BE2C (cell line): Measurements from ENCODE around the gene ZBTB40.

Source experiments
- DNase-seq: peaks from one replicate; pipeline ENCODE4 v3.0.0-alpha.2; 2020
- H3K27me3 ChIP-seq: fragments of 250-450 bp; sonication (Bioruptor Pico); 2 replicates; pipeline ENCODE4 v1.5.1; 2020; ENCODE audit warnings: mild to moderate bottlenecking
- H3K36me3 ChIP-seq: fragments of 250-450 bp; sonication (Bioruptor Pico); 2 replicates; pipeline ENCODE4 v1.5.1; 2020; ENCODE audit warnings: mild to moderate bottlenecking
- H3K4me1 ChIP-seq: fragments of 250-450 bp; sonication (Bioruptor Pico); 2 replicates; pipeline ENCODE4 v1.5.1; 2020
- H3K4me3 ChIP-seq: 2 replicates; pipeline ENCODE4 v1.5.1; 2011; ENCODE audit warnings: low read depth, low read length
- H3K9me3 ChIP-seq: fragments of 250-450 bp; sonication (Bioruptor Pico); 2 replicates; pipeline ENCODE4 v1.5.1; 2020
- TF ChIP-seq, protein P1 (sequence below): IDR thresholded peaks from 2 replicates; pipeline ENCODE4 v1.5.1; 2012; ENCODE audit warnings: mild to moderate bottlenecking, low read depth, low read length

The ZBTB40 gene

DNA sequence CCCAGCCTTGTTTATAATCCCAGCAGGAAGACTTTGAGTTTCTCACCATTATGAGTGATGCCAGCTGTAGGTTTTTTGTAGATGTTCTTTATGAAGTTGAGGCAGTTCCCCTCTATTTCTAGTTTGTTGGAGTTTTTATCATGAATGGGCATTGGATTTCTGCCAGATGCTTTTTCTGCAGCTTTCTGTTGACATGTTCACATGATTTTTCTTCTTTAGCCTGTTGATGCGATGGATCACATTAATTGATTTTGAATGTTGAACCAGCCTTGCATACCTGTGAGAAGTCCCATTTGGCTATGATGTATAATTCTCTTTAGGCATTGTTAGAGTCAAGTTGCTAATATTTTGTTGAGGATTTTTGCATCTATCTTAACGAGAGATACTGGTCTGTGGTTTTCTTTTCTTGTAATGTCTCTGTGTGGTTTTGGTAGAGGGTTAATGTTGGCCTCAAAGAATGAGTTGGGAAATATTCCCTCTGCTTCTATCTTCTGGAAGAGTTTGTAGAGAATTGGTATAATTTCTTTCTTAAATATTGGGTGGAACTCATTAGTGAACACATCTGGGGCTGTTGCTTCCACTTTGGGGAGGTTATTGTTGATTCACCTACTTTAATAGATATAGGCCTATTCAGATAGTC is 33.2 kb downstream of the ZBTB40 start:
- Histone ChIP-seq H3K36me3 (no peaks in the 10 kb centered on the region), H3K9me3 (no peaks in the 10 kb centered on the region), H3K4me1 (peaks cover 6% of the 10 kb centered on the region), H3K27me3 (no peaks in the 10 kb centered on the region), H3K4me3 (no peak overlapping the region)
- TF ChIP-seq, protein P1, sequence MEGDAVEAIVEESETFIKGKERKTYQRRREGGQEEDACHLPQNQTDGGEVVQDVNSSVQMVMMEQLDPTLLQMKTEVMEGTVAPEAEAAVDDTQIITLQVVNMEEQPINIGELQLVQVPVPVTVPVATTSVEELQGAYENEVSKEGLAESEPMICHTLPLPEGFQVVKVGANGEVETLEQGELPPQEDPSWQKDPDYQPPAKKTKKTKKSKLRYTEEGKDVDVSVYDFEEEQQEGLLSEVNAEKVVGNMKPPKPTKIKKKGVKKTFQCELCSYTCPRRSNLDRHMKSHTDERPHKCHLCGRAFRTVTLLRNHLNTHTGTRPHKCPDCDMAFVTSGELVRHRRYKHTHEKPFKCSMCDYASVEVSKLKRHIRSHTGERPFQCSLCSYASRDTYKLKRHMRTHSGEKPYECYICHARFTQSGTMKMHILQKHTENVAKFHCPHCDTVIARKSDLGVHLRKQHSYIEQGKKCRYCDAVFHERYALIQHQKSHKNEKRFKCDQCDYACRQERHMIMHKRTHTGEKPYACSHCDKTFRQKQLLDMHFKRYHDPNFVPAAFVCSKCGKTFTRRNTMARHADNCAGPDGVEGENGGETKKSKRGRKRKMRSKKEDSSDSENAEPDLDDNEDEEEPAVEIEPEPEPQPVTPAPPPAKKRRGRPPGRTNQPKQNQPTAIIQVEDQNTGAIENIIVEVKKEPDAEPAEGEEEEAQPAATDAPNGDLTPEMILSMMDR = no peak
- DNase-seq = no peak

DNA sequence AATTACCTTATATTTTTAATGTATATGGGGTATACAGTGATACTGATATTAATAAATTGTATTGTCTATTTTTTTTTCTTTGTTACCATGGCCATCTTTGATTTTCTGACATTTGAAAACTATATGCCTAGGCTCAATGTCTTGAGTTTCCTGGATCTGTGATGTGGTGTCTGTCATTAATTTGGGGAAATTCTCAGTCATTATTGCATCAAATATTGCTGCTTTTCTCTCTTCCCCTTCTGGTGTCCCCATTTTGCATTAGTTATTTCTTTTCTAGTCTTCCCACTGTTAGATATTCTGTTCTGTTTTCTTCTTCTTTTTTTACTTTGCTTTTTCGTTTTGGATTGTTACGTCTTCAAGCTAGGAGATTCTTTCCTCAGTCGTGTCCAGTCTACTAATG is 33.8 kb downstream of the ZBTB40 start:
- H3K4me3 ChIP-seq = no peak overlapping the region
- peaks cover 6% of the 10 kb centered on the region for H3K4me1 ChIP-seq
- H3K9me3 ChIP-seq = no peaks in the 10 kb centered on the region
- TF ChIP-seq, protein P1 = no peak
- H3K27me3 ChIP-seq = no peaks in the 10 kb centered on the region
- no peaks in the 10 kb centered on the region for H3K36me3 ChIP-seq
- DNase-seq = no peak

DNA sequence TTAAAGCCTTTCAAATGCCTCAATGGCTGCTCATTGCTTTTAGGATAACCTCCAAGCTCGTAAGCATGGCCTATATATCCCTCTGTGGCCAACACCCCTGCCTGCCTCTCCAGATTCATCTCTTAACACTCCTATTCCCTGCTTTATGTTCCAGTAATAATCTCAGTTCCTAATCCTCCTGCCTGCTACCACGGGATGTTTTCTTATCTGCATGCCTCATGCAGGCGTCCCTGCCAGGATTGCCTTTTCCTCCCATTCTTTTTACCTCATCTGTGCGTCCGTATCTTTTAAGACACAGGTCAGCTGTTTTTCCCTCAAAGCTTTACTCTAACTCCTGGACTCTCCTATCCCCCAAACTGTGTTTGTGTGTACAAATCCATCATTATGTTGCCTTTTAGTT is 36.1 kb downstream of the ZBTB40 start:
- TF ChIP-seq, protein P1 = no peak
- Histone ChIP-seq H3K9me3 (no peaks in the 10 kb centered on the region), H3K27me3 (no peaks in the 10 kb centered on the region), H3K4me3 (no peak overlapping the region; the same call in 1 of the 2 replicates), H3K4me1 (peaks cover 6% of the 10 kb centered on the region), H3K36me3 (peaks cover 3% of the 10 kb centered on the region; the same call in 1 of the 2 replicates)
- no peak for DNase-seq

DNA sequence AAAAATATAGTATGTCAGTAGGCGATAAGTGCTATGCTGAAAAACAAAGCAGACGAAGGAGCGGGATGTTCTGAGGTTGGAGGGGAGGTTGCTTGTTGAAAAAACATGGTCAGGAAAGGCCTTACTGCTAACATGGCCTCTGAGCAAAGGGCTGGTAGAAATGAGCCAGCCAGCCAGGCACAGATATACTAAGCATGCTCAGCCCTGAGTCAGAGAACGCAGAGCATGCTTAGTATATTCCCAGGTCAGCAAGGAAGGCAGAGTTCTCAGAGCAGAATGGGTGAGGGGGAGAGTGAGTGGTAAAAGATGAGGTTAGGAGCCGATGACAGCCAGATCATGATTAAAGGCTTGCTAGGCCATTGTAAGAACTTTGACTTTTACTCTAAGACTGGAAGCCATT is 36.7 kb downstream of the ZBTB40 start:
- H3K36me3 ChIP-seq = peaks cover 3% of the 10 kb centered on the region; the same call in 1 of the 2 replicates
- no peaks in the 10 kb centered on the region for H3K27me3 ChIP-seq
- H3K9me3 ChIP-seq = no peaks in the 10 kb centered on the region
- TF ChIP-seq, protein P1 = no peak
- no peak overlapping the region for H3K4me3 ChIP-seq
- no peak for DNase-seq
- peaks cover 6% of the 10 kb centered on the region for H3K4me1 ChIP-seq

DNA sequence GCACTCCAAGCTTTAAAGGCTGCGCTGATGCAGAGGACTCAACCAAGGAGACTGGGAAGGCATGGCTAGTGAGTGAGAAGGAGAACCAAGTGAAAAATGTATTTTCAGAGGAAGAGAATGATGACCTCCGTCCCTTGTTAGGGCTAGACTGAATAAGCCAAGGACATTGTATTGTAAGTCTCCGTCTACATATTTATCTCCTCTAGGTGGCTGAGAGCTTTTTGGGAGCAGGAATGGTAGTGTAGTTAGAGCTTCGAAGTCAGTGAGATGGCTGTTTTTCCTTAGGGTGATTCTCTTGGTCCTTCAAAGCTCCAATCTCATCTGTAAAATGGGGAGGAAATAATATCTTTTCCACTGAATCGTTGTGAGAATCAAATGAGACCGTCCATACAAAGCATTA is 37.6 kb downstream of the ZBTB40 start:
- H3K27me3 ChIP-seq = no peaks in the 10 kb centered on the region
- H3K36me3 ChIP-seq = peaks cover 3% of the 10 kb centered on the region; the same call in 1 of the 2 replicates
- H3K4me1 ChIP-seq = peaks cover 6% of the 10 kb centered on the region
- H3K4me3 ChIP-seq = no peak overlapping the region
- H3K9me3 ChIP-seq = no peaks in the 10 kb centered on the region
- TF ChIP-seq, protein P1 = no peak
- DNase-seq = no peak

DNA sequence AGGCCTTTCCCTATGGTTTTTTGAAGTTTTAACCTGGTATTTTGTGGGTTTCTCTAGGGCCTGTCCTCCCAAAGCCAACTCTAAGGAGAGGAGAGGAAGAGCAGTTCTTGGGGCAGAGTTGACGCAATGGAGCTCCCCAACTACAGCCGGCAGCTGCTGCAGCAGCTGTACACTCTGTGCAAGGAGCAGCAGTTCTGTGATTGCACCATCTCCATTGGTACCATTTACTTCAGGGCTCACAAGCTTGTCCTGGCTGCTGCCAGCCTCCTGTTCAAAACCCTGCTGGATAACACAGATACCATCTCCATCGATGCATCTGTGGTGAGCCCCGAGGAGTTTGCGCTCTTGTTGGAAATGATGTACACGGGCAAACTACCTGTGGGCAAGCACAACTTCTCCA is 38.2 kb downstream of the ZBTB40 start:
- TF ChIP-seq, protein P1 = no peak
- H3K4me3 ChIP-seq = no peak overlapping the region
- peaks cover 6% of the 10 kb centered on the region for H3K4me1 ChIP-seq
- H3K9me3 ChIP-seq = no peaks in the 10 kb centered on the region
- H3K27me3 ChIP-seq = no peaks in the 10 kb centered on the region
- H3K36me3 ChIP-seq = peaks cover 3% of the 10 kb centered on the region; the same call in 1 of the 2 replicates
- no peak for DNase-seq
